H9 (cell line): ENCODE results near the gene EEF1AKMT2. TPM values are rescaled to one million over a fixed set of nuclear protein-coding genes. Genes with fewer than 3 reads are reported as not detected.

Source experiments
- DNase-seq: peaks from one replicate; pipeline ENCODE4 v3.0.0-alpha.2; 2017
- H2AFZ ChIP-seq: one replicate; pipeline ENCODE4 v1.6.1; 2013; ENCODE audit warnings: mild to moderate bottlenecking, low read length, control low read depth, moderate library complexity
- H2AK5ac ChIP-seq: 2 replicates; pipeline ENCODE4 v1.6.1; 2013; ENCODE audit warnings: low read length, control low read depth, mixed read lengths; ENCODE audit not compliant: insufficient read length
- H2BK120ac ChIP-seq: one replicate; pipeline ENCODE4 v1.6.1; 2013; ENCODE audit warnings: low read depth, mild to moderate bottlenecking, low read length, control low read depth, inconsistent platforms; ENCODE audit not compliant: poor library complexity, severe bottlenecking
- H2BK12ac ChIP-seq: 2 replicates; pipeline ENCODE4 v1.6.1; 2013; ENCODE audit warnings: low read length, control low read depth, mixed read lengths, low read depth; ENCODE audit not compliant: insufficient read length
- H2BK15ac ChIP-seq: 2 replicates; pipeline ENCODE4 v1.6.1; 2013; ENCODE audit warnings: low read depth, low read length, control low read depth
- H2BK20ac ChIP-seq: one replicate; pipeline ENCODE4 v1.6.1; 2013; ENCODE audit warnings: low read depth, mild to moderate bottlenecking, low read length, control low read depth, inconsistent platforms; ENCODE audit not compliant: poor library complexity, severe bottlenecking
- H2BK5ac ChIP-seq: 2 replicates; pipeline ENCODE4 v1.6.1; 2013; ENCODE audit warnings: low read length, control low read depth, mixed read lengths; ENCODE audit not compliant: insufficient read length
- H3K14ac ChIP-seq: 2 replicates; pipeline ENCODE4 v1.6.1; 2013; ENCODE audit warnings: low read length, control low read depth; ENCODE audit not compliant: insufficient read depth
- H3K18ac ChIP-seq: 2 replicates; pipeline ENCODE4 v1.6.1; 2013; ENCODE audit warnings: low read depth, mild to moderate bottlenecking, mixed read lengths, low read length, control low read depth; ENCODE audit not compliant: insufficient read length
- H3K23ac ChIP-seq: 2 replicates; pipeline ENCODE4 v1.6.1; 2013; ENCODE audit warnings: low read length, control low read depth, mixed read lengths, low read depth; ENCODE audit not compliant: insufficient read length
- H3K23me2 ChIP-seq: 2 replicates; pipeline ENCODE4 v1.6.1; 2013; ENCODE audit warnings: low read depth, mild to moderate bottlenecking, mixed read lengths, low read length, control low read depth; ENCODE audit not compliant: insufficient read length, poor library complexity, severe bottlenecking
- H3K27ac ChIP-seq: 2 replicates; pipeline ENCODE4 v1.5.1; 2013; ENCODE audit warnings: low read length, control low read depth, mixed read lengths, low read depth; ENCODE audit not compliant: insufficient read length
- H3K27me3 ChIP-seq: 2 replicates; pipeline ENCODE4 v1.6.1; 2013; ENCODE audit warnings: low read length, control low read depth, inconsistent platforms; ENCODE audit not compliant: insufficient read depth
- H3K4ac ChIP-seq: 2 replicates; pipeline ENCODE4 v1.6.1; 2013; ENCODE audit warnings: low read depth, mild to moderate bottlenecking, control low read depth, inconsistent platforms, low read length, moderate library complexity
- H3K4me1 ChIP-seq: 2 replicates; pipeline ENCODE4 v1.6.1; 2013; ENCODE audit warnings: low read length, control low read depth, inconsistent platforms; ENCODE audit not compliant: insufficient read depth
- H3K4me2 ChIP-seq: 2 replicates; pipeline ENCODE4 v1.6.1; 2013; ENCODE audit warnings: low read length, control low read depth, mixed read lengths; ENCODE audit not compliant: insufficient read length, insufficient read depth
- H3K56ac ChIP-seq: 2 replicates; pipeline ENCODE4 v1.6.1; 2013; ENCODE audit warnings: low read depth, mild to moderate bottlenecking, mixed read lengths, low read length, control low read depth; ENCODE audit not compliant: insufficient read length
- H3K79me1 ChIP-seq: 2 replicates; pipeline ENCODE4 v1.6.1; 2013; ENCODE audit warnings: low read depth, mild to moderate bottlenecking, moderate library complexity, low read length, control low read depth, inconsistent platforms; ENCODE audit not compliant: insufficient read depth, poor library complexity, severe bottlenecking
- H3K79me2 ChIP-seq: 2 replicates; pipeline ENCODE4 v1.6.1; 2013; ENCODE audit warnings: low read length, control low read depth, inconsistent platforms; ENCODE audit not compliant: insufficient read depth
- H3K9ac ChIP-seq: 2 replicates; pipeline ENCODE4 v1.6.1; 2013; ENCODE audit warnings: low read length, control low read depth, mixed read lengths; ENCODE audit not compliant: insufficient read length; ENCODE audit errors: extremely low read depth
- H3K9me3 ChIP-seq: one replicate; pipeline ENCODE4 v1.6.1; 2013; ENCODE audit warnings: low read depth, low read length, inconsistent platforms; ENCODE audit not compliant: control insufficient read depth
- H3T11ph ChIP-seq: one replicate; pipeline ENCODE4 v1.6.1; 2013; ENCODE audit warnings: mild to moderate bottlenecking, low read length, control low read depth, inconsistent platforms
- H4K20me1 ChIP-seq: one replicate; pipeline ENCODE4 v1.6.1; 2013; ENCODE audit not compliant: control insufficient read depth, insufficient read length, insufficient read depth
- H4K5ac ChIP-seq: 2 replicates; pipeline ENCODE4 v1.6.1; 2013; ENCODE audit warnings: low read depth, mild to moderate bottlenecking, mixed read lengths, low read length, control low read depth; ENCODE audit not compliant: insufficient read length
- H4K8ac ChIP-seq: replicated peaks from 2 replicates; pipeline ENCODE4 v1.6.1; 2013; ENCODE audit warnings: low read length, control low read depth, mixed read lengths, low read depth; ENCODE audit not compliant: insufficient read length
- H4K91ac ChIP-seq: 2 replicates; pipeline ENCODE4 v1.6.1; 2013; ENCODE audit warnings: low read depth, mild to moderate bottlenecking, moderate library complexity, mixed read lengths, low read length, control low read depth; ENCODE audit not compliant: insufficient read length
- H3K27ac Mint-ChIP-seq, 3 experiments: 2 replicates in 2 of 3; 3 replicates in 1 of 3; pipeline ENCODE4 v1.8.0; 2020 to 2021; ENCODE audit warnings: mixed read lengths in 3 of 3, mild to moderate bottlenecking in 1 of 3, moderate library complexity in 1 of 3
- H3K27me3 Mint-ChIP-seq: 2 replicates; pipeline ENCODE4 v1.8.0; 2021; ENCODE audit warnings: low read depth, mild to moderate bottlenecking, moderate library complexity, mixed read lengths
- H3K36me3 Mint-ChIP-seq, 3 experiments: 2 replicates in 2 of 3; 3 replicates in 1 of 3; pipeline ENCODE4 v1.8.0; 2020 to 2021; ENCODE audit warnings: low read depth in 3 of 3, mixed read lengths in 3 of 3; ENCODE audit not compliant: insufficient read depth in 1 of 3
- H3K4me1 Mint-ChIP-seq, 2 experiments: 2 replicates each; pipeline ENCODE4 v1.8.0; 2020; ENCODE audit warnings: mixed read lengths in 2 of 2
- H3K4me3 Mint-ChIP-seq, 2 experiments: 2 replicates in 1 of 2; 3 replicates in 1 of 2; pipeline ENCODE4 v1.8.0; 2020 to 2021; ENCODE audit warnings: mild to moderate bottlenecking in 2 of 2, mixed read lengths in 2 of 2, moderate library complexity in 1 of 2
- H3K9me3 Mint-ChIP-seq, 2 experiments: 2 replicates in 1 of 2; 3 replicates in 1 of 2; pipeline ENCODE4 v1.8.0; 2020; ENCODE audit warnings: mild to moderate bottlenecking in 2 of 2, mixed read lengths in 2 of 2, moderate library complexity in 1 of 2
- CTCF ChIP-seq: fragments of 200-600 bp; sonication (generic); conservative IDR thresholded peaks from 3 replicates; pipeline ENCODE4 v1.8.0; 2021; ENCODE audit warnings: antibody characterized with exemption, mild to moderate bottlenecking
- WGBS: extraction: QIAGEN DNeasy Blood & Tissue Kit; methylation state at CpG from one replicate; pipeline ENCODE4 v1.1.7; 2013; ENCODE audit warnings: missing lambda C conversion rate, low lambda C conversion rate, mixed read lengths; ENCODE audit not compliant: insufficient read length; ENCODE audit errors: extremely low coverage; 5-methylcytosine and 5-hydroxymethylcytosine counted together
- total RNA-seq: library from RNA; stranded (reverse); gene quantifications from 2 replicates; pipeline ENCODE4 v1.2.1, GENCODE V29; 2021

EEF1AKMT2 gene
- total RNA-seq, 1 experiment from 2014 or later, result 19.0 TPM

GRCh38 chr10:124717041-124717757 is 74.5 kb downstream of the EEF1AKMT2 start:
- H3K14ac ChIP-seq, result no peak overlapping the region
- no peak overlapping the region for H3K4ac ChIP-seq
- WGBS, result no CpG with 5 or more reads among the region's 9 CpGs
- H4K8ac ChIP-seq, result no peak overlapping the region
- H3K9me3 Mint-ChIP-seq, result no peaks in the 10 kb centered on the region
- H3K4me3 Mint-ChIP-seq, result no peak overlapping the region
- no peak overlapping the region for H3T11ph ChIP-seq
- no peaks in the 10 kb centered on the region for H4K20me1 ChIP-seq
- H4K5ac ChIP-seq, result no peak overlapping the region
- no peak for TF ChIP-seq CTCF
- no peak overlapping the region for H2BK20ac ChIP-seq
- no peak overlapping the region for H2AK5ac ChIP-seq
- H3K23ac ChIP-seq, result no peak overlapping the region
- H3K18ac ChIP-seq, result no peak overlapping the region
- no peak overlapping the region for H3K27ac ChIP-seq
- H2BK120ac ChIP-seq, result no peak overlapping the region
- no peak overlapping the region for H4K91ac ChIP-seq
- no peak overlapping the region for H3K9ac ChIP-seq
- DNase-seq, result no peak
- H3K27me3 Mint-ChIP-seq, result no peaks in the 10 kb centered on the region; the same call in 1 of the 2 replicates
- H2BK15ac ChIP-seq, result no peak overlapping the region
- no peak overlapping the region for H2AFZ ChIP-seq
- no peak overlapping the region for H2BK5ac ChIP-seq
- peaks cover 5% of the 10 kb centered on the region for H3K79me1 ChIP-seq
- H3K27ac Mint-ChIP-seq, result peak overlapping the region in 1 of 3 experiments; percentile 54; a peak in 1 of 7 replicates
- no peaks in the 10 kb centered on the region for H3K79me2 ChIP-seq
- H3K4me1 ChIP-seq, result 0 out of 2 replicates have a peak, but pooled peaks cover 3% of the 10 kb centered on the region
- H3K36me3 Mint-ChIP-seq, result no peaks in the 10 kb centered on the region
- H3K27me3 ChIP-seq, result no peaks in the 10 kb centered on the region
- no peaks in the 10 kb centered on the region for H3K9me3 ChIP-seq
- H3K4me2 ChIP-seq, result no peak overlapping the region
- no peak overlapping the region for H2BK12ac ChIP-seq
- peaks cover 17 to 18% of the 10 kb centered on the region in 2 experiments for H3K4me1 Mint-ChIP-seq
- no peak overlapping the region for H3K56ac ChIP-seq
- H3K23me2 ChIP-seq, result no peaks in the 10 kb centered on the region
